ENCODE data around the gene TUBB2A. TPM values are rescaled to one million over a fixed set of nuclear protein-coding genes. Genes with fewer than 3 reads are reported as not detected.
"Not testable (repeated sequence)": the region's sequence is repeated elsewhere in the genome, so short reads cannot be mapped to it uniquely, and the experiment has no call there.

Gene TUBB2A
- total RNA-seq, 4 donors from 2014 or later = 90.1 to 181 (median 146) TPM

DNA sequence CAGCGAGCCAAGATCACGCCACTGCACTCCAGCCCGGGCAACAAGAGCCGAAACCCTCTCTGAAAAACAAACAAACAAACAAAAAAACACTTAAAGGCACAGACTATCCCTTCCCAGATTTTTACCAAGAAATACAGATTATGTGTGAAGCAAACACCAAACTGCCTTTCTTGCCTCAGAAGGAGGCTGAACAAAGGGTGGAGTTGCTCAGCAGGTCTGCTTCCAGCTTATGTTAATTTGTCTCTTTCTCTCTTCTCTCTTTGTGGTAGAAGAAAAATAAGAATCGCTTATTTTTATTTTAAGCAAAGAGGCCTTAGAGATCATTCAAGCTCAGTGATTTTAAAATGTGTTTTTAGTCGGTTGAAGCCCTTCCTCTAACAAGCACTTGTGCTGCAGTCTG, 14.2 kb downstream of the TUBB2A start:
- DNase-seq (ENCODE audit: extremely low spot score) = no peak
- TF ChIP-seq POLR2A (IDR thresholded peaks at IDR 0.05; ENCODE audit: low read depth) (no peak), POLR2AphosphoS5 (IDR thresholded peaks at IDR 0.05) (no peak), EP300 (IDR thresholded peaks at IDR 0.05) (no peak)
- TF ChIP-seq, protein P1, sequence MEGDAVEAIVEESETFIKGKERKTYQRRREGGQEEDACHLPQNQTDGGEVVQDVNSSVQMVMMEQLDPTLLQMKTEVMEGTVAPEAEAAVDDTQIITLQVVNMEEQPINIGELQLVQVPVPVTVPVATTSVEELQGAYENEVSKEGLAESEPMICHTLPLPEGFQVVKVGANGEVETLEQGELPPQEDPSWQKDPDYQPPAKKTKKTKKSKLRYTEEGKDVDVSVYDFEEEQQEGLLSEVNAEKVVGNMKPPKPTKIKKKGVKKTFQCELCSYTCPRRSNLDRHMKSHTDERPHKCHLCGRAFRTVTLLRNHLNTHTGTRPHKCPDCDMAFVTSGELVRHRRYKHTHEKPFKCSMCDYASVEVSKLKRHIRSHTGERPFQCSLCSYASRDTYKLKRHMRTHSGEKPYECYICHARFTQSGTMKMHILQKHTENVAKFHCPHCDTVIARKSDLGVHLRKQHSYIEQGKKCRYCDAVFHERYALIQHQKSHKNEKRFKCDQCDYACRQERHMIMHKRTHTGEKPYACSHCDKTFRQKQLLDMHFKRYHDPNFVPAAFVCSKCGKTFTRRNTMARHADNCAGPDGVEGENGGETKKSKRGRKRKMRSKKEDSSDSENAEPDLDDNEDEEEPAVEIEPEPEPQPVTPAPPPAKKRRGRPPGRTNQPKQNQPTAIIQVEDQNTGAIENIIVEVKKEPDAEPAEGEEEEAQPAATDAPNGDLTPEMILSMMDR (IDR thresholded peaks at IDR 0.05) = no peak
- Histone ChIP-seq H3K4me1 (peaks cover 4 to 11% (median 7%) of the 10 kb centered on the region in 4 donors), H3K27me3 (no peaks in the 10 kb centered on the region), H3K36me3 (peaks cover 5 to 70% (median 56%) of the 10 kb centered on the region in 4 donors), H3K9me3 (no peaks in the 10 kb centered on the region), H3K4me3 (no peak overlapping the region), H3K27ac (replicated peaks in 1 of 4) (no peak overlapping the region)
- 81% methylated on average over 6 of the region's 6 CpGs for WGBS
- intact Hi-C loops (cut with DNase I) = no loop called here

DNA sequence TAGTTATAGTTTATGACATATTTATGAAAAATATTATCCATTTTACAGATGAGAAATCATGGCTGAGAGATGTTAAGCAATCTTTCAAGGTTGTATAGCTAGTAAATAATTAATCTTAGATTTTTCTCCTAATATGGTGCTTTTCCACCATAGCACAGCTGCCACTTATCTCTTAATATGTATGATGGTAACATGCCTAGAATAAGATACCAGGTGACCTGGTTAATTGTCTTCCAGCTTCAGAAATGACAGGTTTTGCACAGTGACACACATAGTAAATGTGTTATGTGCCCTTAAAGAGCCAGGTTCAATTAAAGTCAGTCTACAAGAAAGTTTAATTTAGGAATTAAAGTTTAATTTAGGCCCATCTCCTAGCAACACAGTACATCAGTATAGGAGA, 14.8 kb downstream of the TUBB2A start:
- TF ChIP-seq EP300 (IDR thresholded peaks at IDR 0.05) = no peak
- H3K4me3 ChIP-seq = no peak overlapping the region
- no peaks in the 10 kb centered on the region for H3K9me3 ChIP-seq
- no peak overlapping the region for H3K27ac ChIP-seq (replicated peaks in 1 of 4)
- no peaks in the 10 kb centered on the region for H3K27me3 ChIP-seq
- H3K36me3 ChIP-seq = peaks cover 5 to 70% (median 53%) of the 10 kb centered on the region in 4 donors
- DNase-seq (ENCODE audit: extremely low spot score) = no peak
- intact Hi-C loops (cut with DNase I) = no loop called here
- H3K4me1 ChIP-seq = peaks cover 4 to 11% (median 7%) of the 10 kb centered on the region in 4 donors

DNA sequence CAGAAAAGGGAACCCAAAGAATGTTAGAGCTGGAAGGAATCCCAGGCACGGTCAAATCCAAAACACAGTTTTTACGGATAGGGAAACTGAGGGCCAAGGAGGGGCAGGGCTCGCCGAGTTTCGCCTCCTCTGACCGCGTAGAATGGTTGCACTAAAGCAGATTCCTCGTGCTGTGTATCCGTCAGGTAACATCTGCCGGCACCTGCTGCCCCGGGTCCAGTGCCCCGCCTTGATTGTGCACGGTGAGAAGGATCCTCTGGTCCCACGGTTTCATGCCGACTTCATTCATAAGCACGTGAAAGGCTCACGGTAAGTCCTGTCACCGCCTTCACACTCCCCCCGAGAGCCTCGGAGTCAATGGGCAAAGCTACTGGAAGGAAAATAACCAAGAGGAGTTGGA, 17.1 kb downstream of the TUBB2A start:
- 95% methylated on average over 20 of the region's 20 CpGs for WGBS

DNA sequence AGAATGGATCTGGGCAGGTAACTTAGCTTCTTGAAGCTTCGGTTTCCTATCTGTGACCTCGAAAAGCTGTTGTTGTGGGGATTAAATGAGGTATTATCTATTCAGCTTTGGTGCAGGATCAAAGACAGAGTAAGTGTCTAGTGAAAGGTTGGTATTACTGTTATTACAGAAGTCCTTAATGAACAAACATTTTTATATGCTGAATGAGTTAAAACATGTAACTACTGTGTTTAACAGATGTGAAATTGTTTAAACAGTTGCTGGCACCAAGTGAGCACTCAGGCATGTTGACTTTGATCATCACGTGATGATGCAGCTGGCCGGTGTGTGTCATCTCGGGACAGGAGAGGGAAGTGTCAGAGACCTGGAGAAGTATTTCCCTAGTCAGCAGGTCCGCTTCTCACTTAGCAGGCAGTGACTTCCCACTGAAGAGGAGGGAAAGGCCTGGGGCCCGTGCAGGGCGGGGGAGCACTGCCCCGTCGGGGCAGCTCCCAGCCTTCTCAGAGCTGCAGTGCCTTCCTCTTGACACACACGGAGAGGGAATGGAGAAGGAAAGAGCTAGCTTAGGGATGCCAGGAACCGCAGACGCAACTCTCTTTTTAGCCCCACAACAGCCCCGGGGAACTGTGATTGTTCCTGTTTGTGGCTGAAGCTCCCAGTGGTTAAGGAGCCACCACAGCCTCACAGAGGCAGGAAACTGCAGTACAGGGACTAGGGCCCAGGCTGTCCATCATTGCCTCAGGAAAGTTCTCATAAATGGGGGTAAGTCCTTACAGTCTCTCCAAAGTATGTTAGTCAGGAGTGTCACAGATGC, 18.0 kb downstream of the TUBB2A start:
- 44% methylated on average over 12 of the region's 14 CpGs for whole genome bisulfite sequencing
- Histone ChIP-seq H3K9me3 (no peaks in the 10 kb centered on the region), H3K27me3 (no peaks in the 10 kb centered on the region), H3K36me3 (peaks cover 5 to 80% (median 58%) of the 10 kb centered on the region in 4 donors), H3K27ac (replicated peaks in 1 of 4) (peak overlapping the region; percentile 6 to 44 (median 16)), H3K4me1 (peaks cover 4 to 11% (median 7%) of the 10 kb centered on the region in 4 donors), H3K4me3 (no peak overlapping the region)
- TF ChIP-seq EP300 (IDR thresholded peaks at IDR 0.05) (no peak), POLR2AphosphoS5 (IDR thresholded peaks at IDR 0.05) (peak; percentile 22 to 30), POLR2A (IDR thresholded peaks at IDR 0.05; ENCODE audit: low read depth) (no peak)
- TF ChIP-seq, protein P1 (IDR thresholded peaks at IDR 0.05) = no peak
- intact Hi-C loops (cut with DNase I) = loop anchor here (10.0 kb wide), 1 partner anchor 596 kb away; no protein-coding TSS in a partner anchor
- no peak for DNase-seq (ENCODE audit: extremely low spot score)

More for the DNA sequence above, 17.1 kb downstream of the TUBB2A start:
- DNase-seq (ENCODE audit: extremely low spot score) = no peak
- no peak overlapping the region for H3K27ac ChIP-seq (replicated peaks in 1 of 4)
- TF ChIP-seq, protein P1 (IDR thresholded peaks at IDR 0.05) = no peak
- no peak for TF ChIP-seq POLR2A (IDR thresholded peaks at IDR 0.05; ENCODE audit: low read depth)
- no peak for TF ChIP-seq POLR2AphosphoS5 (IDR thresholded peaks at IDR 0.05)
- TF ChIP-seq EP300 (IDR thresholded peaks at IDR 0.05) = no peak
- no peaks in the 10 kb centered on the region for H3K27me3 ChIP-seq
- peaks cover 5 to 85% (median 62%) of the 10 kb centered on the region in 4 donors for H3K36me3 ChIP-seq
- peaks cover 4 to 11% (median 7%) of the 10 kb centered on the region in 4 donors for H3K4me1 ChIP-seq
- no peak overlapping the region for H3K4me3 ChIP-seq
- no peaks in the 10 kb centered on the region for H3K9me3 ChIP-seq
- intact Hi-C loops (cut with DNase I) = no loop called here

DNA sequence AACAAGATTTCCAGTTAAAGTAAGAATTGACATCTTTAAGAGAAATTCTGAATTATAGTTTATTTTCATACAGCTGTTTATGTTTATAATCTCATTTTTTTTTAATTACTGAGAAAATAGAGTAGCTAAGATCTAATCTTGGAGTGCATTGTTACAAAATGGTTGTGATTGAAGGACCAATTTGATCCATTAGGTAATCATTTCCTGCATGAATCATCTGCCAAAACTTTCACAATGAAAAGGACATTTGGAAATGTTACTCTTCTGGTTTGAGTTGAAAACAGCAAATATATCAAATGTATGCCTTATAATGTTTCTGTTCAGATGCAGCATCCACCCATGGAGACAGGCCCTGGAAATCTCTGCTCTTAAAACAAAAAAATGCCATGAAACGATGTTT, 19.0 kb downstream of the TUBB2A start:
- H3K27ac ChIP-seq (replicated peaks in 1 of 4) = peak overlapping the region in 3 of 4 donors; percentile 6 to 28 (median 20)
- no peak for TF ChIP-seq EP300 (IDR thresholded peaks at IDR 0.05)
- H3K4me1 ChIP-seq = peaks cover 4 to 11% (median 7%) of the 10 kb centered on the region in 4 donors
- no peaks in the 10 kb centered on the region for H3K27me3 ChIP-seq
- intact Hi-C loops (cut with DNase I) = loop anchor here (10.0 kb wide), 1 partner anchor 596 kb away; no protein-coding TSS in a partner anchor
- WGBS = 69% methylated on average over 1 of the region's 1 CpG
- peaks cover under 1 to 76% (median 56%) of the 10 kb centered on the region in 4 donors for H3K36me3 ChIP-seq
- H3K4me3 ChIP-seq = no peak overlapping the region
- no peaks in the 10 kb centered on the region for H3K9me3 ChIP-seq
- DNase-seq (ENCODE audit: extremely low spot score) = no peak

DNA sequence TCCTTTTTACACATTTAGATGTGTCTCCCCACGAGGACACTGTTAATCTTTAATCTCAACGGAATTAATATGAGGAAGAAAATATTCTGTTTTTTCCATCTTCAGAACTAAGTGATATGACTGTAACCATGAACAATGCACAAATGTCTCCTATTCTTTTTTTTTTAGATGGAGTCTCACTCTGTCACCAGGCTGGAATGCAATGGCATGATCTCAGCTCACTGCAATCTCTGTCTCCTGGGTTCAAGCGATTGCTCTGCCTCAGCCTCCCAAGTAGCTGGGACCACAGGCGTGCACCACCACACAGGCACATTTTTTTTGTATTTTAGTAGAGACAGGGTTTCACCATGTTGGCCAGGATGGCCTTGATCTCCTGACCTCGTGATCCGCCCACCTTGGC, 19.5 kb downstream of the TUBB2A start:
- not testable (repeated sequence) for H3K4me3 ChIP-seq; DNase-seq (ENCODE audit: extremely low spot score); H3K27ac ChIP-seq (replicated peaks in 1 of 4); H3K27me3 ChIP-seq; H3K9me3 ChIP-seq
- Histone ChIP-seq H3K36me3 (peaks cover 0 to 76% (median 55%) of the 10 kb centered on the region in 4 donors), H3K4me1 (peaks cover 4 to 11% (median 7%) of the 10 kb centered on the region in 4 donors)
- 93% methylated on average over 6 of the region's 6 CpGs for WGBS
- intact Hi-C loops (cut with DNase I) = loop anchor here (10.0 kb wide), 1 partner anchor 597 kb away; no protein-coding TSS in a partner anchor
